Nephron progenitor cell (in vitro differentiated cells): Measurements from ENCODE around the gene HOTAIR.

Experiments
- DNase-seq: peaks from one replicate; pipeline ENCODE4 v3.0.0; 2021
- H3K27ac Mint-ChIP-seq: 2 replicates; pipeline ENCODE4 v1.8.0; 2021; ENCODE audit warnings: mild to moderate bottlenecking, moderate library complexity, mixed read lengths
- H3K27me3 Mint-ChIP-seq: 2 replicates; pipeline ENCODE4 v1.8.0; 2021; ENCODE audit warnings: mild to moderate bottlenecking, low read depth, mixed read lengths; ENCODE audit not compliant: poor library complexity
- H3K36me3 Mint-ChIP-seq: 2 replicates; pipeline ENCODE4 v1.8.0; 2021; ENCODE audit warnings: low read depth, mixed read lengths
- H3K4me1 Mint-ChIP-seq: 2 replicates; pipeline ENCODE4 v1.8.0; 2021; ENCODE audit warnings: mixed read lengths
- H3K4me3 Mint-ChIP-seq: 2 replicates; pipeline ENCODE4 v1.8.0; 2021; ENCODE audit warnings: mild to moderate bottlenecking, moderate library complexity, mixed read lengths
- H3K9me3 Mint-ChIP-seq: 2 replicates; pipeline ENCODE4 v1.8.0; 2021; ENCODE audit warnings: mild to moderate bottlenecking, moderate library complexity, mixed read lengths
- CTCF ChIP-seq: fragments of 200-600 bp; sonication (generic); IDR thresholded peaks from 2 replicates; pipeline ENCODE4 v1.5.0; 2021; ENCODE audit warnings: antibody characterized with exemption

HOTAIR gene

DNA sequence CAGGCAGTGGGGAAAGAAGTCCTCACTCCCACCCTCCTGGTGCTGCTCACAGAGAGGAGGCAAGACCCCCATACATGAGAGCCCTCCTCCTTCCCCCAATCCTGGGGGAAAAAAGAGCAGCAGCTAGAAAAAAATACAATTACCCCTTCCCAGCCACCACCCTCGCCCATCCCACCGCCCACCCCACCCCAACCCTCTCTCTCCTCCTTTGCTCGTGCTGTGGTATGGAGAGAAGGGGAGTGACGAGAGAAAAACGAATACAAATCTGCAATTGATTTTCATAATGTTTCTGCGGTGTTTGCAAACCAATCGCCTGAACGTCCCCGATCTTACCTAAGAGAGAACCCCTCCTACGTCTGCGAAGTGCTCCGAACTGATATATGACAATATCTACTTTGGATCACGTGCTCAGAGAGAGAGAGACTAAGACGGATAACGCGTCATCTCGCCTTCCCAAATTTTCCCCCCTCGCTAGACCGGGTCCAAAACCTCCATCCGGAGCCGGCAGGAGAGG is 2.0 kb downstream of the HOTAIR start, which contains the start of gene HOXC11:
Gene HOXC11 (plus strand): TSS at position 405 of the 514 bp plus-strand sequence. CDS start 116 bp downstream, outside the sequence.
- Mint-ChIP-seq H3K4me1 (peaks cover 57% of the 10 kb centered on the region), H3K27ac (no peak within 1 kb of the TSS), H3K9me3 (no peaks in the 10 kb centered on the region), H3K36me3 (no peaks in the 10 kb centered on the region), H3K4me3 (peak within 1 kb of the TSS; percentile 86), H3K27me3 (peaks cover 99% of the 10 kb centered on the region)
- no peak for DNase-seq
- no peak for TF ChIP-seq CTCF

GRCh38 chr12:53972152-53972702 is 2.5 kb downstream of the HOTAIR start:
- Mint-ChIP-seq H3K4me3 (peak overlapping the region; percentile 86), H3K4me1 (peaks cover 51% of the 10 kb centered on the region), H3K27ac (no peak overlapping the region), H3K36me3 (no peaks in the 10 kb centered on the region), H3K27me3 (peaks cover 99% of the 10 kb centered on the region), H3K9me3 (no peaks in the 10 kb centered on the region)
- no peak for DNase-seq
- TF ChIP-seq CTCF: no peak

GRCh38 chr12:53971686-53972085 is 3.1 kb downstream of the HOTAIR start:
- Mint-ChIP-seq H3K27me3 (peaks cover 99% of the 10 kb centered on the region), H3K4me3 (peak overlapping the region; percentile 86), H3K27ac (no peak overlapping the region), H3K4me1 (peaks cover 47% of the 10 kb centered on the region), H3K36me3 (no peaks in the 10 kb centered on the region), H3K9me3 (no peaks in the 10 kb centered on the region)
- no peak for DNase-seq
- no peak for TF ChIP-seq CTCF

- Mint-ChIP-seq H3K9me3 (no peaks in the 10 kb centered on the region), H3K27me3 (peaks cover 99% of the 10 kb centered on the region), H3K4me1 (peaks cover 47% of the 10 kb centered on the region), H3K4me3 (no peak overlapping the region), H3K27ac (no peak overlapping the region), H3K36me3 (no peaks in the 10 kb centered on the region)
- TF ChIP-seq CTCF: no peak
- no peak for DNase-seq
These were observed 3.6 kb downstream of the HOTAIR start for GRCh38 chr12:53971129-53971528.

- no peaks in the 10 kb centered on the region for H3K9me3 Mint-ChIP-seq
- no peaks in the 10 kb centered on the region for H3K36me3 Mint-ChIP-seq
- no peak for DNase-seq
- H3K4me3 Mint-ChIP-seq: no peak overlapping the region
- TF ChIP-seq CTCF: no peak
- peaks cover 99% of the 10 kb centered on the region for H3K27me3 Mint-ChIP-seq
- no peak overlapping the region for H3K27ac Mint-ChIP-seq
- H3K4me1 Mint-ChIP-seq: peaks cover 44% of the 10 kb centered on the region
These were observed 4.3 kb downstream of the HOTAIR start for GRCh38 chr12:53970451-53970850.
